COLO829 (cell line): ENCODE results near the gene AQP12A.
"Not testable (repeated sequence)": the region's sequence is repeated elsewhere in the genome, so short reads cannot be mapped to it uniquely, and the experiment has no call there.

Experiments
- DNase-seq: peaks from one replicate; pipeline ENCODE4 v3.0.0; 2012; ENCODE audit warnings: low spot score

The AQP12A gene

GRCh38 chr2:240688553-240688919 is 3.1 kb upstream of the AQP12A start:
- DNase-seq: no peak

GRCh38 chr2:240689975-240690374 is 1.7 kb upstream of the AQP12A start:
- DNase-seq: no peak

- DNase-seq: not testable (repeated sequence)
Measured at GRCh38 chr2:240690421-240691074, 1.1 kb upstream of the AQP12A start.

GRCh38 chr2:240691075-240691427 is 615 bp upstream of the AQP12A start:
- not testable (repeated sequence) for DNase-seq

- DNase-seq: not testable (repeated sequence)
Measured at GRCh38 chr2:240692583-240693561, 1.2 kb downstream of the AQP12A start.

GRCh38 chr2:240694304-240694703 is 2.6 kb downstream of the AQP12A start:
- not testable (repeated sequence) for DNase-seq

GRCh38 chr2:240695593-240695992 is 3.9 kb downstream of the AQP12A start:
- DNase-seq: not testable (repeated sequence)

GRCh38 chr2:240696469-240696868 is 4.8 kb downstream of the AQP12A start:
- not testable (repeated sequence) for DNase-seq

GRCh38 chr2:240698852-240699561 is 7.3 kb downstream of the AQP12A start:
- not testable (repeated sequence) for DNase-seq

GRCh38 chr2:240699835-240700234 is 8.2 kb downstream of the AQP12A start:
- not testable (repeated sequence) for DNase-seq

- not testable (repeated sequence) for DNase-seq
Measured at GRCh38 chr2:240700616-240701015, 8.9 kb downstream of the AQP12A start.

- DNase-seq: no peak
Measured at GRCh38 chr2:240701091-240701735, 9.5 kb downstream of the AQP12A start.

- DNase-seq: no peak
Measured at GRCh38 chr2:240701736-240702639, 10.3 kb downstream of the AQP12A start.

GRCh38 chr2:240702640-240703011 is 11.0 kb downstream of the AQP12A start:
- no peak for DNase-seq

- no peak for DNase-seq
Measured at GRCh38 chr2:240703417-240704341, 12.0 kb downstream of the AQP12A start.

GRCh38 chr2:240704651-240705050 is 13.0 kb downstream of the AQP12A start:
- DNase-seq: no peak

- DNase-seq: no peak
Measured at GRCh38 chr2:240705204-240705791, 13.6 kb downstream of the AQP12A start.

- DNase-seq: no peak
Measured at GRCh38 chr2:240707043-240707756, 15.5 kb downstream of the AQP12A start.

GRCh38 chr2:240707821-240708220 is 16.2 kb downstream of the AQP12A start:
- DNase-seq: no peak
